Upper lobe of left lung (tissue), 6 donors: ENCODE results near the gene AGPAT4. TPM values are rescaled to one million over a fixed set of nuclear protein-coding genes. Genes with fewer than 3 reads are reported as not detected.
A peak's percentile ranks its signal among the peaks of the same experiment; 100 is the strongest.

Source experiments
- ATAC-seq, 2 donors: fragments of 200-7000 bp; cut with Tn5 transposase; one replicate each; pipeline ENCODE4 v1.9.1; 2022; ENCODE audit warnings: mild to moderate bottlenecking in 2 of 2, moderate library complexity in 2 of 2; ENCODE audit not compliant: low FRiP score in 2 of 2
- DNase-seq, 2 donors: peaks; one replicate each; pipeline ENCODE4 v3.0.0-alpha.2; 2019 to 2020
- H3K27ac ChIP-seq, 4 donors: fragments of 200-600 bp; sonication (generic); one replicate each; pipeline ENCODE4 v1.5.1; 2016 to 2019
- H3K27me3 ChIP-seq, 4 donors: fragments of 200-600 bp; sonication (generic); one replicate each; pipeline ENCODE4 v1.5.1; 2017 to 2019
- H3K36me3 ChIP-seq, 4 donors: fragments of 200-600 bp; sonication (generic); one replicate each; pipeline ENCODE4 v1.5.1; 2016 to 2019
- H3K4me1 ChIP-seq, 4 donors: fragments of 200-600 bp; sonication (generic); one replicate each; pipeline ENCODE4 v1.5.1; 2018 to 2019
- H3K4me3 ChIP-seq, 4 donors: fragments of 200-600 bp; sonication (generic); one replicate each; pipeline ENCODE4 v1.5.1; 2017 to 2019; ENCODE audit warnings: mild to moderate bottlenecking in 2 of 4, moderate library complexity in 1 of 4
- H3K9me3 ChIP-seq, 4 donors: fragments of 200-600 bp; sonication (generic); one replicate each; pipeline ENCODE4 v1.5.1; 2018 to 2019
- EP300 ChIP-seq, 4 donors: sonication (generic); formaldehyde crosslinking; IDR thresholded peaks; one replicate each; pipeline ENCODE4 v1.5.1; 2017; ENCODE audit warnings: antibody characterized with exemption in 4 of 4, control low read depth in 2 of 4
- POLR2A ChIP-seq, 4 donors: fragments of 450-650 bp; IDR thresholded peaks; one replicate each; pipeline ENCODE4 v1.5.1; 2016 to 2017; ENCODE audit warnings: antibody characterized with exemption in 4 of 4, mild to moderate bottlenecking in 2 of 4
- POLR2AphosphoS5 ChIP-seq, 2 donors: sonication (generic); formaldehyde crosslinking; IDR thresholded peaks; one replicate each; pipeline ENCODE4 v1.5.1; 2017; ENCODE audit warnings: antibody characterized with exemption in 2 of 2
- WGBS, 2 donors: methylation state at CpG; one replicate each; pipeline ENCODE4 v1.1.5; 2017 to 2018; 5-methylcytosine and 5-hydroxymethylcytosine counted together
- total RNA-seq, 6 donors: library from RNA; depleted of rRNA in 4 of 6; stranded (reverse); fragments of >200 nt in 4 of 6; gene quantifications; one replicate each; pipeline versions ENCODE4 v1.1.0 to v1.2.1, GENCODE V29; 2016 to 2021
- TF ChIP-seq, protein P1 (sequence below), 6 experiments: fragments of 450-650 bp in 4 of 6; fragments of 200-600 bp in 2 of 6; sonication (generic) in 2 of 6; IDR thresholded peaks; one replicate each; pipeline ENCODE4 v1.5.1; 2016 to 2019; ENCODE audit warnings: antibody characterized with exemption in 6 of 6
- donor health status: DM: no; HTN: no; CAD: no; lungs with moderate emphysema.
- donor health status: DM: no; HTN: yes; CAD: no; lungs with severe emphysema.

AGPAT4 gene
- total RNA-seq, 6 donors from 2014 or later, result 7.0 to 26.3 (median 14.4) TPM

GRCh38 chr6:161232467-161232866, 41.4 kb downstream of the AGPAT4 start:
- DNase-seq (peak in 1 of 2 donors; percentile 47), ATAC-seq (no peak)
- Histone ChIP-seq H3K36me3 (peaks cover 0 to 9% (median 0%) of the 10 kb centered on the region in 4 donors), H3K4me3 (no peak overlapping the region), H3K4me1 (peaks cover 3 to 22% (median 16%) of the 10 kb centered on the region in 4 donors), H3K27ac (no peak overlapping the region), H3K9me3 (no peaks in the 10 kb centered on the region), H3K27me3 (no peaks in the 10 kb centered on the region)
- TF ChIP-seq POLR2A (IDR thresholded peaks at IDR 0.05), result no peak
- TF ChIP-seq EP300 (IDR thresholded peaks at IDR 0.05), result no peak
- TF ChIP-seq, protein P1, sequence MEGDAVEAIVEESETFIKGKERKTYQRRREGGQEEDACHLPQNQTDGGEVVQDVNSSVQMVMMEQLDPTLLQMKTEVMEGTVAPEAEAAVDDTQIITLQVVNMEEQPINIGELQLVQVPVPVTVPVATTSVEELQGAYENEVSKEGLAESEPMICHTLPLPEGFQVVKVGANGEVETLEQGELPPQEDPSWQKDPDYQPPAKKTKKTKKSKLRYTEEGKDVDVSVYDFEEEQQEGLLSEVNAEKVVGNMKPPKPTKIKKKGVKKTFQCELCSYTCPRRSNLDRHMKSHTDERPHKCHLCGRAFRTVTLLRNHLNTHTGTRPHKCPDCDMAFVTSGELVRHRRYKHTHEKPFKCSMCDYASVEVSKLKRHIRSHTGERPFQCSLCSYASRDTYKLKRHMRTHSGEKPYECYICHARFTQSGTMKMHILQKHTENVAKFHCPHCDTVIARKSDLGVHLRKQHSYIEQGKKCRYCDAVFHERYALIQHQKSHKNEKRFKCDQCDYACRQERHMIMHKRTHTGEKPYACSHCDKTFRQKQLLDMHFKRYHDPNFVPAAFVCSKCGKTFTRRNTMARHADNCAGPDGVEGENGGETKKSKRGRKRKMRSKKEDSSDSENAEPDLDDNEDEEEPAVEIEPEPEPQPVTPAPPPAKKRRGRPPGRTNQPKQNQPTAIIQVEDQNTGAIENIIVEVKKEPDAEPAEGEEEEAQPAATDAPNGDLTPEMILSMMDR (IDR thresholded peaks at IDR 0.05), result no peak
- TF ChIP-seq POLR2AphosphoS5 (IDR thresholded peaks at IDR 0.05), result no peak
- 87 to 98% methylated on average over 11 of the region's 11 CpGs for WGBS, 2 donors

GRCh38 chr6:161232010-161232409, 41.9 kb downstream of the AGPAT4 start:
- H3K9me3 ChIP-seq, result no peaks in the 10 kb centered on the region
- TF ChIP-seq, protein P1 (IDR thresholded peaks at IDR 0.05), result no peak
- TF ChIP-seq POLR2A (IDR thresholded peaks at IDR 0.05), result no peak
- TF ChIP-seq POLR2AphosphoS5 (IDR thresholded peaks at IDR 0.05), result no peak
- no peak for TF ChIP-seq EP300 (IDR thresholded peaks at IDR 0.05)
- 82 to 87% methylated on average over 9 of the region's 9 CpGs for WGBS, 2 donors
- H3K27ac ChIP-seq, result no peak overlapping the region
- no peak for DNase-seq
- no peak overlapping the region for H3K4me3 ChIP-seq
- H3K36me3 ChIP-seq, result peaks cover 0 to 9% (median 0%) of the 10 kb centered on the region in 4 donors
- no peaks in the 10 kb centered on the region for H3K27me3 ChIP-seq
- H3K4me1 ChIP-seq, result peaks cover 3 to 27% (median 16%) of the 10 kb centered on the region in 4 donors
- no peak for ATAC-seq

DNA sequence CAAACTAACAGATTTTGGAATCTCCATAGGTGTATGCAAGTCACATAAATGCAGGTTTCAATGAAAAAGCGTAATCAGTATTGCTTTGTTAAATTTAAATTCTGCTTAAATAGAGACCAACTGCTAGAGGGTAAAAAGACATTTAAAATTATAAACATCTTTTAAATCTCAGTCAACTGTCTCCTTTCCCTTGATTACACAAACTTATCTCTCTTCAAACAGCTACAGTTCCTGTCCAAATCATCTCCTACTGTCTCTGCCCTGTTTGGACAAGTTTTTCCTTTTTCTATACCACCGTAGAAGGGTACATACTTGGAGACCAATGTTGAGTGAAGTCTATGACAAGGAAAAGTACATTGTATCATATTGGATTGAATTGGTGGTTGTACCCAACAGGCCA, 43.5 kb downstream of the AGPAT4 start:
- H3K4me1 ChIP-seq, result peaks cover 5 to 33% (median 16%) of the 10 kb centered on the region in 4 donors
- no peaks in the 10 kb centered on the region for H3K9me3 ChIP-seq
- ATAC-seq (no peak), DNase-seq (no peak)
- no peak overlapping the region for H3K27ac ChIP-seq
- WGBS, 2 donors, result 72 to 83% methylated on average over 2 of the region's 2 CpGs
- H3K4me3 ChIP-seq, result no peak overlapping the region
- no peaks in the 10 kb centered on the region for H3K27me3 ChIP-seq
- TF ChIP-seq, protein P1 (IDR thresholded peaks at IDR 0.05), result no peak
- no peak for TF ChIP-seq EP300 (IDR thresholded peaks at IDR 0.05)
- TF ChIP-seq POLR2A (IDR thresholded peaks at IDR 0.05), result no peak
- TF ChIP-seq POLR2AphosphoS5 (IDR thresholded peaks at IDR 0.05), result no peak
- peaks cover 0 to 9% (median 0%) of the 10 kb centered on the region in 4 donors for H3K36me3 ChIP-seq

GRCh38 chr6:161228921-161229591, 44.8 kb downstream of the AGPAT4 start:
- WGBS, 2 donors, result 56 to 69% methylated on average over 7 of the region's 7 CpGs
- peak; percentile 61 to 89 for ATAC-seq
- TF ChIP-seq EP300 (IDR thresholded peaks at IDR 0.05) (no peak), POLR2A (IDR thresholded peaks at IDR 0.05) (peak in 1 of 4 donors; percentile 46)
- H3K4me1 ChIP-seq, result peaks cover 5 to 33% (median 14%) of the 10 kb centered on the region in 4 donors
- DNase-seq, result no peak
- no peak overlapping the region for H3K4me3 ChIP-seq
- no peaks in the 10 kb centered on the region for H3K9me3 ChIP-seq
- peaks cover 0 to 9% (median 0%) of the 10 kb centered on the region in 4 donors for H3K36me3 ChIP-seq
- H3K27ac ChIP-seq, result peak overlapping the region in 2 of 4 donors; percentile 9 to 57
- H3K27me3 ChIP-seq, result no peaks in the 10 kb centered on the region

GRCh38 chr6:161228096-161228495, 45.8 kb downstream of the AGPAT4 start:
- no peak overlapping the region for H3K27ac ChIP-seq
- H3K9me3 ChIP-seq, result no peaks in the 10 kb centered on the region
- ATAC-seq, result peak in 1 of 2 donors; percentile 72
- H3K4me1 ChIP-seq, result peaks cover 5 to 33% (median 14%) of the 10 kb centered on the region in 4 donors
- H3K4me3 ChIP-seq, result no peak overlapping the region
- peak in 1 of 2 donors; percentile 24 for DNase-seq
- TF ChIP-seq, protein P1 (IDR thresholded peaks at IDR 0.05), result no peak
- no peak for TF ChIP-seq EP300 (IDR thresholded peaks at IDR 0.05)
- no peak for TF ChIP-seq POLR2A (IDR thresholded peaks at IDR 0.05)
- no peak for TF ChIP-seq POLR2AphosphoS5 (IDR thresholded peaks at IDR 0.05)
- peaks cover 0 to 9% (median 0%) of the 10 kb centered on the region in 4 donors for H3K36me3 ChIP-seq
- H3K27me3 ChIP-seq, result no peaks in the 10 kb centered on the region
- WGBS, 2 donors, result 82 to 90% methylated on average over 6 of the region's 6 CpGs
